Measurements from ENCODE around the gene RNF126. TPM values are rescaled to one million over a fixed set of nuclear protein-coding genes. Genes with fewer than 3 reads are reported as not detected.

RNF126 gene
- polyA plus RNA-seq, 1 experiment = 2.7 TPM

DNA sequence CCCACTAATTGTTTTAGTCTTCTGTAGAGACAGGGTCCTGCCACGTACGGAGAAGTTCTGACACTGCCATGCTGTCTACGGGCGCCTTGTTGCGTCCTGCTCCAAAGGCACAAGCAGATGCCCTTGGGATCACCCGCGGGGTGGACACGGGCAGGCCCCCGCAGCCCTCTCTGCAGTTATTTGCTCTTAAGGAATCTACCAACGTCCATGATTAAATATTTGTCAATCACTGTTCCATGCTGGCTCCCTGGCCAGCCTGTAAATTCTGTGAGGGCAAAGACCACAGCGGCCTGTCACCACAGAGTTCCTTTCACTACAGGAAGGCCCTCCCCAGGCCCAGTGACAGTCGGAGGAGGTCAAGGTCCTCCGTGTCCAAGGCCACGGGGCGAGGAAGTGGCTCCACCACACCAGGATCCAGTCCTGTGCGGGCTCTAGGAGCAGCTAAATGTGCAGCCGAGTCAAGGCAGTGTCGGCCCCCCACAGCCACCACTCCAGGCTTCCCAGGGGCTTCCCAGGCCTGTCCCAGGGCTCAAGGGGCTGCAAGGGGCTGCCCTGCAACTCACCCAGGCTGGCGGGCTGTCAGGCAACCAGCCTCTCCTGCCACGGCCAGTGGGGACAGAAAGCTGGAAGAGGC, 2.1 kb downstream of the RNF126 start:
- TF ChIP-seq, protein P1, sequence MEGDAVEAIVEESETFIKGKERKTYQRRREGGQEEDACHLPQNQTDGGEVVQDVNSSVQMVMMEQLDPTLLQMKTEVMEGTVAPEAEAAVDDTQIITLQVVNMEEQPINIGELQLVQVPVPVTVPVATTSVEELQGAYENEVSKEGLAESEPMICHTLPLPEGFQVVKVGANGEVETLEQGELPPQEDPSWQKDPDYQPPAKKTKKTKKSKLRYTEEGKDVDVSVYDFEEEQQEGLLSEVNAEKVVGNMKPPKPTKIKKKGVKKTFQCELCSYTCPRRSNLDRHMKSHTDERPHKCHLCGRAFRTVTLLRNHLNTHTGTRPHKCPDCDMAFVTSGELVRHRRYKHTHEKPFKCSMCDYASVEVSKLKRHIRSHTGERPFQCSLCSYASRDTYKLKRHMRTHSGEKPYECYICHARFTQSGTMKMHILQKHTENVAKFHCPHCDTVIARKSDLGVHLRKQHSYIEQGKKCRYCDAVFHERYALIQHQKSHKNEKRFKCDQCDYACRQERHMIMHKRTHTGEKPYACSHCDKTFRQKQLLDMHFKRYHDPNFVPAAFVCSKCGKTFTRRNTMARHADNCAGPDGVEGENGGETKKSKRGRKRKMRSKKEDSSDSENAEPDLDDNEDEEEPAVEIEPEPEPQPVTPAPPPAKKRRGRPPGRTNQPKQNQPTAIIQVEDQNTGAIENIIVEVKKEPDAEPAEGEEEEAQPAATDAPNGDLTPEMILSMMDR (IDR thresholded peaks at IDR 0.05; ENCODE audit: insufficient read depth, low read depth, low read length) = no peak
- Histone ChIP-seq H3K27me3 (ENCODE audit: control insufficient read depth, insufficient read depth, low read length) (no peaks in the 10 kb centered on the region), H3K4me3 (ENCODE audit: low read depth, low read length) (peak overlapping the region; percentile 95), H3K36me3 (ENCODE audit: control insufficient read depth, insufficient read depth, low read length) (peaks cover 7% of the 10 kb centered on the region; the same call in 1 of the 2 replicates)
- DNase-seq (ENCODE audit: low read depth) = no peak
- POLR2A ChIA-PET = no interaction called here
- CTCF ChIA-PET = interaction anchor here (1.2 kb wide), 1 partner anchor 15 kb away, joined by 4 read pairs; no protein-coding TSS in a partner anchor

DNA sequence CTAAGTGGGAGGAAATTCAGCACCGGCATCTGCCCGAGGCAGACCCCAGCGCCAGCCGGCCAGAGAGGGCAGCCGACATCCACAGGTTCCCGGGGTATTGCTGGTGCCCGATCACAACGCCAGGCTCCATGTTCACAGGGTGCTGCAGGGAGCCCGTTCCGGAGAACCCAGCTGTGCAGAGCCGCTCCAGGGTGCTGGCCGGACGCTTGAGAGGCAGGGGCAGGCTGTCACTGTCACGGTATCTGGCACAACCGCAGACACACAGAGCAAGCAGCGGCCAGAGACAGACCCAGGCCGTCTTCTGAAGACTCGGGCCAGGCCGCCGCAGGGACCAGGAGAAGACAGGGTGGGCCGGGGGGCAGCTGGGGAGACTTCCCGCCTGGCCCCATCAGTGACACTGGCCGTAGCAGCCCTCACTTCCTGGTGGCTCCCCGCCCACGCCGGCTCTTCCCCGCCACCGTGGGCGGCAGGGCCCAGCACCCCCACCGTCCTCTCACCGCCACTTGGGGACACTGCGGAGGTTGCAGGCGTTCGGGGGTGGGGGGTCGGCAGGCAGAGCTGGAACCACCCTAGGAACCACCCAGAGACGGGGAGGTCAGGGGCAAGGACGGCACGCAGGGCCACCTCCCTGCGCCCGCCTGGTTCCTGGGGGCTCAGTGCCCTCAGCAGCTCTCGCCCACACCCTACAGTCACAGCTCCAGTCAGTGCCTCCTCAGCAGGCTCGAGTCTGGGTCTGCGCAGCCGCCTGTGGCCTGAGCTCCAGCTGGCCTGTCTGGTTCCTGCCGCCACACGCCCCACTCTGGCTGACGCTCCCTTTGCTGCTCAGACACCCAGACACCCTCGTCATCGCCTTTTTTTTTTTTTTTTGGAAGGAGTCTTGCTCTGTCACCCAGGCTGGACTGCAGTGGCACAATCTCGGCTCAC, 3.8 kb downstream of the RNF126 start:
- TF ChIP-seq, protein P1 (IDR thresholded peaks at IDR 0.05; ENCODE audit: insufficient read depth, low read depth, low read length) = no peak
- DNase-seq (ENCODE audit: low read depth) = no peak
- CTCF ChIA-PET = interaction anchor here (1.6 kb wide), 1 partner anchor 74 kb away, joined by 6 read pairs; no protein-coding TSS in a partner anchor

DNA sequence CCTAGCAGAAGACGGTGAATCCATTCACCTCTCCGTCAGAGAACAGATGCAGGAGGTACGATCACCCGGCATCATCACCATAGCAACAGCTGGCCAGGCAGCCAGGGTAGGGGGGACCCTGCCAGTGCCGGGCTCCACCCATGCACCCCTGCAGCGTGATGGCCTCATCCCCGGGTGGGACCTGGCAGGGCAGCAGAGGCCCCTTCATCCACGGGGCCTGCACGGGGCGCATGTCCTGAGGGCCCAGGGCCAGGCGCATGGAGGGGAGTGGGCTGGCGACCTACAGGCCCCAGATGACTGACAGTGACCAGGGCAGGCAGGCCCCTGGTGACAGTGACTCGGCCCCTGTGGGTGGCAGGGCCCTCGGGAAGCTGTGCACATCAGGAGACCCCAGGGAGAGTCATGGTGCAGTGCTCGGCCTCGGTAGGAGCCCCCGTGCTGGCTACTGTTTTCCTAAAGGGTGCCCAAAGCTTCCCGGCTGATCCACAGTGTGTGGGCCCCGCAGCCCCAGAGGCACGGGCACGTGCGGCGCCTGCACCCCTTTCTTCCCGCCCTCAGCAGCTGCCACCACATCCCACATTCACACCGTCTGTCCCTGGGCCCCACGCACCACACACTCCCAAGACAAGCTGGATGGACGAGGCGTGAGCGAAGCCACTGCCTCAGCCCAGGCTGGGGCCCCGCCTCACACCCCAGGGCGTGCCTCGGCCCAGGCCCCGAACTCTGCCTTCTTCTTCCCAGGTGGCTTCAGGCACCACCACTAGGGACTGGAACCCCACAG, 4.8 kb downstream of the RNF126 start:
- H3K36me3 ChIP-seq (ENCODE audit: control insufficient read depth, insufficient read depth, low read length) = peaks cover 14% of the 10 kb centered on the region
- no peaks in the 10 kb centered on the region for H3K27me3 ChIP-seq (ENCODE audit: control insufficient read depth, insufficient read depth, low read length)
- H3K4me3 ChIP-seq (ENCODE audit: low read depth, low read length) = no peak overlapping the region
- ChIA-PET CTCF (interaction anchor here (1.6 kb wide), 1 partner anchor 74 kb away, joined by 6 read pairs; no protein-coding TSS in a partner anchor), POLR2A (no interaction called here)
- TF ChIP-seq, protein P1 (IDR thresholded peaks at IDR 0.05; ENCODE audit: insufficient read depth, low read depth, low read length) = no peak
- DNase-seq (ENCODE audit: low read depth) = no peak

More for the DNA sequence above, 3.8 kb downstream of the RNF126 start:
- peaks cover 7% of the 10 kb centered on the region; the same call in 1 of the 2 replicates for H3K36me3 ChIP-seq (ENCODE audit: control insufficient read depth, insufficient read depth, low read length)
- POLR2A ChIA-PET = no interaction called here
- no peak overlapping the region for H3K4me3 ChIP-seq (ENCODE audit: low read depth, low read length)
- H3K27me3 ChIP-seq (ENCODE audit: control insufficient read depth, insufficient read depth, low read length) = no peaks in the 10 kb centered on the region

DNA sequence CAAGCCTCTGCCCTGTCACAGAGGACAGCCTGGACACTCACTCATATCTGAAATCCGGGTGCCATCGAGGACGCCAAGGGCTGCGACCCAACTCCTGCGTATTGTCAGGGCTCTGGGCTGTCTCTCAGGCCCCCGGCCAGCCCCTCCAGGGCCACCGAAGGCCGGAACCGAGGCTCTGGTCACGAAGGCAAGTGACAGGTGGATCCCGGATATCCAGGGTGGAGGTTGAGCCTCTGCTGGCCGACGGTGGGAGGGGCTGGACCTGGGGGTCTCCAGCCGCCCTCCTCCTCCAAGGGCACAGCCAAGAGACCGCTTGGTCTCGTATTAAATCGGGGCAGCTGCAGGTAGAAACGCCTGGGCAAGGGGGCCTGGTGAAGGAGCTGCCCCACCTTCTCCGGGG, 5.4 kb downstream of the RNF126 start:
- Histone ChIP-seq H3K4me3 (ENCODE audit: low read depth, low read length) (no peak overlapping the region), H3K27me3 (ENCODE audit: control insufficient read depth, insufficient read depth, low read length) (no peaks in the 10 kb centered on the region), H3K36me3 (ENCODE audit: control insufficient read depth, insufficient read depth, low read length) (peaks cover 14% of the 10 kb centered on the region)
- TF ChIP-seq, protein P1 (IDR thresholded peaks at IDR 0.05; ENCODE audit: insufficient read depth, low read depth, low read length) = no peak
- no peak for DNase-seq (ENCODE audit: low read depth)
- ChIA-PET POLR2A (no interaction called here), CTCF (no interaction called here)

Data from BJ (cell line).